HuH-7 (cell line): ENCODE measurements around the gene EDDM3A.

Experiments
- DNase-seq: peaks from one replicate; pipeline ENCODE4 v3.0.0; 2011; ENCODE audit warnings: low spot score

EDDM3A gene

DNA sequence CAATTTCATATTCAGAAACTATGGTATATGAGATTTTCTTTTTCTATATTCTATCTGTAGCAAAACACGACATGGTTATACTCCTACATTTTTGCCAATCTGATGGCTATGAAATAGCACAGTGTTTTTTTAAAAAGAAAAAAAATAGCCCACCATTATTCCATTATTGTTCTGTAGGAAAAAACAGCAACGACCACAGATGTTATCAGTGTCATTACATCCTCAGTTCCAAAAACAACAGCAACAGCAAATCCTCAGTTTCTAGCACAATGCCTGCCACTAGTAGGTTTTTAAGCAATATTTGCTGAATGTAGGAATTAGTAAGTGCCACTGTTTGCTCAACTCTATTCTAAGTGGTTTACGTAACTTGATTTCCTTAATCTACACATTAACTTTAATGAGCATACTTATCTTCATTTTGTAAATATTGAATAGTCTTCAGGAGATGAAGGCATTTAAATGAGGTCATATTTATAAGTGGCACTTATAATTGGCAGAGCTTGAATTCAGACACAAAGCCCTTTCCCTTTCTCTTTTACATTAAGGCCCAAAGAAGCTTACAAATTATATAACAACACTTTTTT, 43.6 kb downstream of the EDDM3A start:
- DNase-seq, result no peak

DNA sequence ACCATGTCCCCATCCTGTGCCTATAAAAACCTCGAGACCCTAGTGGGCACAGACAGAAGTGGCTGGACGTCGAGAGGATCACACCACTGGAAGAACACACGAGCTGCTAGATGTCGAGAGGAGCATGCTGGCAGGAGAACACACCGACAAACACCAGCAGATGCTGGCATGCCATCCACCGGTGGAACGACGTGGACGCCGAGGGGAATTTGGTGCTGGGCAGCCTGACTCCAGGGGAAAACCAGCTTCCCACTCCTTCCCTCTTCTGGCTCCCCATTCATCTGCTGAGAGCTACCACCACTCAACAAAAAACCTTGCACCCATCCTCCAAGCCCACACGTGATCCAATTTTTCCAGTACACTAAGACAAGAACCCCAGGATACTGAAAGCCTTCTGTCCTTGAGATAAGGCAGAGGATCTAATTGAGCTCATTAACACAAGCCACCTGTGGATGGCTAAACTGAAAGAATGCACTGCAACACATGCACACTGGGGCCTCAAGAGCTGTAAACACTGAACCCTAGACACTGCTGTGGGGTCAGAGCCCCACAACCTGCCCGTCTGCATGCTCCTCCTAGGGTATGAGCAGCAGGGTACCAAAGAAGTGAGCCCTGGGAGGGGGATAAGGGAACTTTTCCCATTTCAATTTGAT, 44.9 kb downstream of the EDDM3A start:
- DNase-seq, result no peak

DNA sequence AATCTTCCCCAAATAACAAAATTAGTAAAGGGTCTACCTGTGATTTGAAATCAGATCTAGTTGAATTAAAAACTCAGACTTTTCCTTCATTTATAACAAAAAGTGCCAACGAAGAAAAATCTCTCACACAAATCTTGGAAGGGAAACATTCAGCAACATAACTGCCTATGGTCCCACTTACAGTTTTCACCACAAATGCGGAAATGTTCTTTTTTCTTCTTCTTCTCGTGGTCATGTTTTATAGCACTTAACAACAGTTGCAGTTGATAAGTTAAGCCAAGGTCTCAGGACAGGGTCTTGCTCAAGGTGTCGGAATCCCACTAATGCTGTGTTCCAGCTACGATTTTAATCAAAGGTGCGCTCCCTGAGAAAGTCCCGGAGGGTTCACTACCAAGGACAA, 45.5 kb downstream of the EDDM3A start:
- DNase-seq, result no peak

DNA sequence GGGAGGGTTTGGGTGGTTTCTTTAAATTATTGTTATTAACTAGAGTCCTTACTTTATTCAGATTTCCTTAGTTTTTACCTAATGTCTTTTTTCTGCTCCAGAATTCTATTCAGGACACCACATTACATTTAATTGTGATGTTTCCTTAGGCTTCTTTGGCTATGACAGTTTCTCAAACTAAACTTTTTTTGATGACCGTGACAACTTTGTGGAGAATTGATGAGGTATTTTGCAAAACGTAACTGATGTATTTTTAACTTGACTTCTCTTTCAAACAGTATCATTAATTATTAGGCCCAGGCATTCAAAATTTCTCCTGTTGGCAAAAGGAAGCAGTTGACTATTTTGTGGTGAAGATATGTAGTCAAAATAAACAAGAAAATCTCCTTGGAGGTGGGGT, 45.9 kb downstream of the EDDM3A start:
- DNase-seq, result no peak

DNA sequence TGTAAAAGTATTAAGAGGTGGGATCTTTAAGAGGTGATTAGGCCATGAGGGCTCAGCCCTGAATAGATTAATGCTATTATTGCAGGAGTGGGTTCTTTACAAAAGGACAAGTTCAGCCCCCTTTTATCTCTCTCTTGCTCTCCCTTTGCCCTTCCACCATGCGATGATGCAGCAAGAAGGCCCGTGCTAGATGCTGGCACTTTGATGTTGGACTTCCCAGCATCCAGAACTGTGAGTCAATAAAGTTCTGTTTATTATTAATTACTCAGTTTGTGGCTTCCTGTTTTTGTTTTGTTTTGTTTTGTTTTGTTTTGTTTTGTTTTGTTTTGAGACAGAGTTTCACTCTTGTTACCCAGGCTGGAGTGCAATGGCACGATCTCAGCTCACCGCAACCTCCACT, 46.9 kb downstream of the EDDM3A start:
- no peak for DNase-seq

DNA sequence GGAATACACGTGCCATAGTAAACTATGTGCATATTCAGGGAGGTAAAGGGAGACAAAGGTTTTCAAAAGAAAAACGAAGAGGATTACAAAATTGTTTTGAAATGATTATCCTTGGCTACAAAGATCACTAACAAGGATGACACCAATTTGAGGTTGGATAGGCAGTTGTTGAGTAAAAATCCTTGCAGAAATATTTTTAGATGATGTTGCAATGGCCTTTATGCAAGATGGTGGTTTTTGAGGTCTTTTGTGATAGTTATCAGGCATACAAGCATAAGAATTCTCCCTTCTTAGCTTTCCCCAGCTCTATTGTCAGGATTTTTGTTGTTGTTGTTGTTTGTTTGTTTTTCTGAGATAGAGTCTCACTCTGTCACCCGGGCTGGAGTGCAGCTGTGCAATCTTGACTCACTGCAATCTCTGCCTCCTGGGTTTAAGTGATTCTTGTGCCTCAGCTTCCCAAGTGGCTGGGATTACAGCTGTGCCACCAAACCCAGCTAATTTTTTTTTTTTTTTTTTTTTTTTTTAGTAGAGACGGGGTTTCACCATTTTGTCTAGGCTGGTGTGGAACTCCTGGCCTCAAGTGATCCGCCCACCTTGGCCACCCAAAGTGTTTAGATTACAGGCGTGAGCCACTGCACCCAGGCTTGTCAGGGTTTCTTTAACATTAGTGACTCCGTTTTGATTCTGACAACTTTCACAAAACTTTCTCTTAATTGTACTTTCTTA, 49.1 kb downstream of the EDDM3A start:
- DNase-seq, result no peak

DNA sequence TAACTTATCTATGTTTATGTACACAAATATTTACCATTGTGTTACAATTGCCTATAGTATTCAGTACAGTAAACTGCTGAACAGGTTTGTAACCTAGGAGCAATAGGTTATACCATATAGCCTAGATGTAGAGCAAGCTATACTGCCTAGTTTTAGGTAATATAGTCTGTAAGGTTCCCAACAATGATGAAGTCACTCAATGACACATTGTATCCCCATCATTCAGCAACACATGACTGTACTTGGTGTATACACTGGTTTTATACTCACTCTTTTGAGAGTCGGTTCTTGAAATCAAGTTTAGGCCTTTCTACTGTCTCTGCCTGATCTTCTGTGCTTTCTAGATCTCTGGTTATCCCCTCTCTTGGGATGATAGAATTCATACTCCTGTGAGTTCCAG, 51.5 kb downstream of the EDDM3A start:
- DNase-seq, result no peak
